Fibroblast of peridontal ligament (primary cell): ENCODE measurements around the gene ALS2CL.
"Not testable (repeated sequence)": the region's sequence is repeated elsewhere in the genome, so short reads cannot be mapped to it uniquely, and the experiment has no call there.

Experiments used
- DNase-seq: peaks from one replicate; pipeline ENCODE4 v3.0.0-alpha.2; 2010; ENCODE audit errors: extremely low read depth

Gene ALS2CL

GRCh38 chr3:46715507-46716175 lies 22.2 kb upstream of the ALS2CL start:
- no peak for DNase-seq

GRCh38 chr3:46714728-46715506 lies 21.4 kb upstream of the ALS2CL start:
- no peak for DNase-seq

- no peak for DNase-seq
Measured at GRCh38 chr3:46713898-46714552, 20.5 kb upstream of the ALS2CL start.

- DNase-seq, result no peak
Measured at GRCh38 chr3:46713050-46713897, 19.8 kb upstream of the ALS2CL start.

- DNase-seq, result no peak
Measured at GRCh38 chr3:46712191-46713049, 18.9 kb upstream of the ALS2CL start.

- no peak for DNase-seq
Measured at GRCh38 chr3:46711760-46712159, 18.3 kb upstream of the ALS2CL start.

- DNase-seq, result no peak
Measured at GRCh38 chr3:46711305-46711704, 17.8 kb upstream of the ALS2CL start.

GRCh38 chr3:46710671-46711295 lies 17.3 kb upstream of the ALS2CL start:
- DNase-seq, result no peak

GRCh38 chr3:46710229-46710628 lies 16.8 kb upstream of the ALS2CL start:
- no peak for DNase-seq

GRCh38 chr3:46709721-46710120 lies 16.2 kb upstream of the ALS2CL start:
- no peak for DNase-seq

GRCh38 chr3:46709157-46709654 lies 15.7 kb upstream of the ALS2CL start:
- DNase-seq, result no peak

- DNase-seq, result no peak
Measured at GRCh38 chr3:46708401-46709156, 15.1 kb upstream of the ALS2CL start.

- DNase-seq, result no peak
Measured at GRCh38 chr3:46707601-46708011, 14.1 kb upstream of the ALS2CL start.

- no peak for DNase-seq
Measured at GRCh38 chr3:46706771-46707582, 13.5 kb upstream of the ALS2CL start.

GRCh38 chr3:46705751-46706552 lies 12.5 kb upstream of the ALS2CL start:
- DNase-seq, result peak; percentile 49

- peak; percentile 72 for DNase-seq
Measured at GRCh38 chr3:46705022-46705530, 11.6 kb upstream of the ALS2CL start.

GRCh38 chr3:46704346-46704745 lies 10.9 kb upstream of the ALS2CL start:
- not testable (repeated sequence) for DNase-seq
